Globus pallidus (tissue), 1 donor: ENCODE data around the gene LCN12.

Experiments used
- DNase-seq: peaks from one replicate; pipeline ENCODE4 v3.0.0-alpha.2; 2015; ENCODE audit warnings: low spot score

LCN12 gene

GRCh38 chr9:136945333-136946227, 6.5 kb upstream of the LCN12 start:
- no peak for DNase-seq

- DNase-seq = no peak
Observed at GRCh38 chr9:136946228-136947027, 5.6 kb upstream of the LCN12 start.

- peak; percentile 70 for DNase-seq
Observed at GRCh38 chr9:136947028-136947891, 4.8 kb upstream of the LCN12 start.

- DNase-seq = peak; percentile 86
Observed at GRCh38 chr9:136947955-136948510, 4.0 kb upstream of the LCN12 start.

GRCh38 chr9:136949239-136949816, 2.7 kb upstream of the LCN12 start:
- DNase-seq = no peak

- DNase-seq = peak; percentile 93
Observed at GRCh38 chr9:136949817-136950655, 2.0 kb upstream of the LCN12 start.

GRCh38 chr9:136950656-136951276, 1.3 kb upstream of the LCN12 start:
- no peak for DNase-seq

GRCh38 chr9:136952321-136952850, 313 bp downstream of the LCN12 start:
- DNase-seq = no peak

- no peak for DNase-seq
Observed at GRCh38 chr9:136952876-136953770, 1.1 kb downstream of the LCN12 start.

- no peak for DNase-seq
Observed at GRCh38 chr9:136953771-136954269, 1.7 kb downstream of the LCN12 start.

- DNase-seq = no peak
Observed at GRCh38 chr9:136954270-136955083, 2.4 kb downstream of the LCN12 start.

- DNase-seq = no peak
Observed at GRCh38 chr9:136955202-136955942, 3.3 kb downstream of the LCN12 start.

- no peak for DNase-seq
Observed at GRCh38 chr9:136955943-136956335, 3.9 kb downstream of the LCN12 start.

GRCh38 chr9:136956604-136957003, 4.5 kb downstream of the LCN12 start:
- no peak for DNase-seq

GRCh38 chr9:136957461-136957860, 5.4 kb downstream of the LCN12 start:
- DNase-seq = no peak

- no peak for DNase-seq
Observed at GRCh38 chr9:136957901-136958300, 5.8 kb downstream of the LCN12 start.

- DNase-seq = no peak
Observed at GRCh38 chr9:136958473-136958872, 6.4 kb downstream of the LCN12 start.
